IPS-NIHi7 (cell line): ENCODE data around the gene MBOAT1.

Experiments
- DNase-seq: peaks from one replicate; pipeline ENCODE4 v3.0.0; 2012; ENCODE audit warnings: mixed read lengths; ENCODE audit errors: extremely low spot score

Gene MBOAT1

GRCh38 chr6:20234136-20234535 is 21.9 kb upstream of the MBOAT1 start:
- DNase-seq = no peak

- no peak for DNase-seq
Observed at GRCh38 chr6:20233007-20233730, 20.9 kb upstream of the MBOAT1 start.

- DNase-seq = no peak
Observed at GRCh38 chr6:20232188-20232587, 19.9 kb upstream of the MBOAT1 start.

- no peak for DNase-seq
Observed at GRCh38 chr6:20230401-20231119, 18.3 kb upstream of the MBOAT1 start.

- DNase-seq = no peak
Observed at GRCh38 chr6:20229881-20230280, 17.6 kb upstream of the MBOAT1 start.

- DNase-seq = no peak
Observed at GRCh38 chr6:20227350-20227749, 15.1 kb upstream of the MBOAT1 start.

GRCh38 chr6:20223141-20223540 is 10.9 kb upstream of the MBOAT1 start:
- DNase-seq = no peak

- no peak for DNase-seq
Observed at GRCh38 chr6:20221421-20221820, 9.2 kb upstream of the MBOAT1 start.

GRCh38 chr6:20220359-20220758 is 8.1 kb upstream of the MBOAT1 start:
- no peak for DNase-seq

GRCh38 chr6:20217891-20218290 is 5.6 kb upstream of the MBOAT1 start:
- DNase-seq = no peak

- DNase-seq = no peak
Observed at GRCh38 chr6:20217324-20217855, 5.1 kb upstream of the MBOAT1 start.

GRCh38 chr6:20215310-20215709 is 3.0 kb upstream of the MBOAT1 start:
- no peak for DNase-seq

- DNase-seq = no peak
Observed at GRCh38 chr6:20213271-20213798, 1.1 kb upstream of the MBOAT1 start.

GRCh38 chr6:20211941-20212391 is 303 bp downstream of the MBOAT1 start:
- peak; percentile 33 for DNase-seq

GRCh38 chr6:20211037-20211940 is 980 bp downstream of the MBOAT1 start:
- peak; percentile 54 for DNase-seq

- DNase-seq = no peak
Observed at GRCh38 chr6:20210158-20210557, 2.1 kb downstream of the MBOAT1 start.

- no peak for DNase-seq
Observed at GRCh38 chr6:20208687-20209378, 3.4 kb downstream of the MBOAT1 start.

GRCh38 chr6:20207088-20207418 is 5.2 kb downstream of the MBOAT1 start:
- no peak for DNase-seq

- DNase-seq = no peak
Observed at GRCh38 chr6:20205722-20206161, 6.5 kb downstream of the MBOAT1 start.

- DNase-seq = no peak
Observed at GRCh38 chr6:20204512-20204894, 7.8 kb downstream of the MBOAT1 start.
